ENCODE results near the gene LHFPL3.

GRCh38 chr7:104655592-104655991 is 327.2 kb downstream of the LHFPL3 start:
- TF ChIP-seq CTCF (IDR thresholded peaks at IDR 0.05; ENCODE audit: insufficient read depth, low read length) (no peak), REST (IDR thresholded peaks at IDR 0.05; ENCODE audit: insufficient replicate concordance, low read depth) (no peak), POLR2AphosphoS5 (IDR thresholded peaks at IDR 0.05; ENCODE audit: low read depth) (no peak), GABPA (IDR thresholded peaks at IDR 0.05; ENCODE audit: low read depth) (no peak)
